Stimulated activated CD4-positive, alpha-beta T cell treated with anti-CD3 and anti-CD28 coated beads, Interleukin-1b, Interleukin-23, amount 100 ng/mL, for 24 hours (primary cell): ENCODE measurements around the gene VAV1.
"Not testable (repeated sequence)": the region's sequence is repeated elsewhere in the genome, so short reads cannot be mapped to it uniquely, and the experiment has no call there.

Experiments
- DNase-seq, 4 experiments: peaks; one replicate each; pipeline ENCODE4 v3.0.0-alpha.2; 2020; ENCODE audit warnings: low read depth in 4 of 4, low spot score in 1 of 4

The VAV1 gene

GRCh38 chr19:6817179-6817578 lies 44.7 kb downstream of the VAV1 start:
- DNase-seq, result no peak

DNA sequence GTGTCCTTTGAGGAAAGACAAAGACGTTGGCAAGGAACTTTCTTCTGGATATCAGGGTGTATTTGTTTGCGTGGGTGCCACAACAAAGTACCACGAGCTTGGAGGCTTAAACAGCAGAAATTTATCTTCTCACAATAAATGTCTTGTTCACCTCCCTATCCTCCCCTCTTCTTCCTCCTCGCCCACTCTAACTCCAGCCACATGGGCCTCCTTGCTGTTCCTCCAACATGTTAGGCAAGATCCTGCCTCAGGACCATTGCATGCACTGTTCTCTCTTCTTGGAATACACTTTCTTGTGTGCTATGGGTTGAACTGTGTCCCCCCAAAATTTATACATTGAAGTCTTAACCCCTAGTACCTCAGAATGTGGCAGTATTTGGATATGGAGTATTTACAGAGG lies 45.7 kb downstream of the VAV1 start:
- no peak for DNase-seq

DNA sequence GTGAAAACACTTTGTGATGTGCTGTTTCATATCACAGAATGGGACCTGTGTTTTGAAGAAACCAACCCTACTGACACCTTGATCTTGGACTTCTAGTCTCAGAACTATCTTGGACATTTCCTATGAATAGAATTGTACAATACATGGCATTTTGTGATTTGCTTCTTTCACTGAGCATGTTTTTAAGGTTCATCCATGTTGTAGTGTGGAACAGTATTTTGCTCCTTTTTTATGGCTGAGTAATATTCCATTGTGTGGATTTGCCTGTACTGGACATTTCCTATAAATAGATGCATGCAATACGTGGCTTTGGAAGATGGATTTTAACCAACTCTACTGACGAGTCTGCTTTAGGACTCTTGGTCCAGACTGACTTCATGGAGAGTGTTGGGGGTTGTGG lies 46.8 kb downstream of the VAV1 start:
- no peak for DNase-seq

DNA sequence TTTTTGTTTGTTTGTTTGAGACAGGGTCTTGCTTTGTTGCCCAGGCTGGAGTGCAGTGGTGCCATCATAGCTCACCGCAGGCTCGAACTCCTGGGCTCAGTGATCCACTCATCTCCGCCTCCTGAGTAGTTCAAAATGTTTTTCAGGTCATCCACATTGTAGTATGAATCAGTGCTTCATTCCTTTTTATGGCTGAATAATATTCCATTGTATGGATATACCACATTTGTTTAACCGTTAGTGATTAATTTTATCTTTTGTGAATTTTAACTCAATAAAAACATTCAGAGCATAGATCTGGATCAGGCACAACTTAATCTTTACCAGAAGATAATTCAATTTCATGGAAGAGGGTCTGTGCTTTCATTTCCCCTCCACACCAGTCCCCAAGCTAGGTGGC lies 47.7 kb downstream of the VAV1 start:
- no peak for DNase-seq

DNA sequence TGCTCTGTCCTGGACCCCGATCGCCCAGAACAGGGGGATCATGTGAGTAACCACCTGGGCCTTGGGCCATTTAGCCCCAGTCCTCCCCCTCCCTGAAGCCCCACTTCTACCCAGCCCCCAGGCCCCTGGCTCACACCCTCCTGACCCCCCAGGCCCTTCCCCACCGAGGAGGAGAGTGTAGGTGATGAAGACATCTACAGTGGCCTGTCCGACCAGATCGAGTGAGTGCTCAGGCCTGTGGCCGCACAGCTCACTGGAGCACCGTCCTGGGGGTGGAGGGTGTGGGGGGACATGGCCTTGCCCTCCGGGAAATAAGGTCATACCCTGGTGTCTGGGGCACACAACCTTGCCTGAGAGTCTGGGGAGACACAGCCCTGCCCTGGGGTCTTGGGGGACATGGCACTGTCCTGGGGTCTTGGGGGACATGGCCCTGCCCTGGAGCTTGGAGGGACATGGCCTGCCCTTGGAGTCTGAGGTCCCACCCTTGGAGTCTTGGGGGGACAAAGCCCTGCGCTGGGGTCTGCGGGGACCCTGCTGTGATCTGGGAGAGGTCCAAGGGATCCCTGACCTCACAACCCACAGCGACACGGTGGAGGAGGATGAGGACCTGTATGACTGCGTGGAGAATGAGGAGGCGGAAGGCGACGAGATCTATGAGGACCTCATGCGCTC lies 49.3 kb downstream of the VAV1 start:
- DNase-seq, result no peak

GRCh38 chr19:6822311-6822670 lies 49.8 kb downstream of the VAV1 start:
- no peak for DNase-seq

DNA sequence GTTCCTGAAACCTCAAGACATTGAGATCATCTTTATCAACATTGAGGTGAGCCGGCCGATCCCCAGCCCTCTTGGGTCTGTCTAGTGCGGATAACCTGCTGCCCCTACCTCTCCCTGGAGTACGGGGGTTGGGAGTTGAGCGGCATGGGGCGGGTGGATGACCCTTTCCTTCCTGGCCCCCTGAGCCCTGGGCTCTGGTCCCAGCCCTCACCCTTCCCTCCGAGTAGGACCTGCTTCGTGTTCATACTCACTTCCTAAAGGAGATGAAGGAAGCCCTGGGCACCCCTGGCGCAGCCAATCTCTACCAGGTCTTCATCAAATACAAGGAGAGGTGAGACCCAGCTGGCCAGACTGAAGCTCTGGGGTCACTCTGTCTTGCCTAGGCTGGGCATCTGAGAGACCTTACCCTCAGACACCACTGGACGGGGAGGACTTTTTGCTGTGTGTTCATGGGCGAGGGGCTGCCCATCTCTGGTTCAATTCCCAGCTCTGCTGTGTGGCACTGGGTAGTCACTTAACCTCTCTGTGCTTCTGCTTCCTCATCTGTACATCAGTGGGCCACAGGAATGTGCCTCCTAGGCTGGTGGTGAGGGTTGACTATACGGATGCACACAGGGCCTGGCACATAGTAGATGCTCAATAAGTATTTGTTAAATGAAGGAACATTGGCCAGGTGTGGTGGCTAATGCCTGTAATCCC lies 52.7 kb downstream of the VAV1 start:
- DNase-seq, result no peak

GRCh38 chr19:6826281-6826920 lies 53.9 kb downstream of the VAV1 start:
- no peak for DNase-seq

- DNase-seq, result no peak
These were observed 55.8 kb downstream of the VAV1 start for GRCh38 chr19:6828306-6828697.

GRCh38 chr19:6828698-6829633 lies 56.5 kb downstream of the VAV1 start:
- peak in 3 of 4 experiments; percentile 12 to 30 (median 16) for DNase-seq

GRCh38 chr19:6829829-6830228 lies 57.3 kb downstream of the VAV1 start:
- not testable (repeated sequence) for DNase-seq

- DNase-seq, result not testable (repeated sequence)
These were observed 58.6 kb downstream of the VAV1 start for GRCh38 chr19:6831084-6831483.

DNA sequence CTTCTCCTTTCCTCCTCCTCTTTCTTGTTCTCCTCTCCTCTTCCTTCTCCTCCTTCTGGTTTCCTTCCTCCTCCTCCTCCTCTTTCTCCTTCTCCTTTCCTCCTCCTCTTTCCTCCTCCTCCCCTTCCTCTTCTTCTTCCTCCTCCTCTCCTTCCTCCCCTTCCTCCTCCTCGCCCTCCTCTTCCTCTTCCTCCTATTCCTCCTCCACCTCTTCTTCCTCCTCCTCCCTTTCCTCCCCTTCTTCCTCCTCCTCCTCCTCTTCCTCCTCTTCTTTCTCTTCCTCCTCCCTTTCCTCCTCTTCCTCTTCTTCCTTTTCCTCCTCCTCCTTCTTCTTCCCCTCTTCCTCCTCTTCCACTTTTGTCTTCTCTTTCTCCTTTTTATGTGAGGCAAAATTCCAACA lies 59.9 kb downstream of the VAV1 start:
- no peak for DNase-seq

DNA sequence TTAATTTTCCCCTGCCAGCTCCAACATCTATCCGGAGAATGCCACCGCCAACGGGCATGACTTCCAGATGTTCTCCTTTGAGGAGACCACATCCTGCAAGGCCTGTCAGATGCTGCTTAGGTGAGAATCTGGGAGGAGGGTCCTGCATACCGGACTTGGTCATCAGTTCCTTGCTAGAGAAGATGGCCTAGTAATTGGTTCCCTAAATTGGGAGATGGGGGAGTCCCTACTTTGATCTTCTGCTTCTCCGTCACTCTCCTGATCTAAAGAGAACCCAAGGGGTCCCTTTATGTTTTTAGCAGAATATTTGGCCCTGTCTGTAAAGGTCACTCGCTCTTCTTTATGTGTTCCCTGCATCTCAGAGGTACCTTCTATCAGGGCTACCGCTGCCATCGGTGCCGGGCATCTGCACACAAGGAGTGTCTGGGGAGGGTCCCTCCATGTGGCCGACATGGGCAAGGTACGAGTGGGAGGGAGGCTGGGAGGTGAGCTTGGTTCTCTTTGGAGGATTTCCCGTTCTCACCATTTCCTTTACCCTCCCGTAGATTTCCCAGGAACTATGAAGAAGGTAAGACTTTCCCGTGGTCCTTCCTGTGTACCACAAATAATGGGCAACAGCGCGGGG lies 60.8 kb downstream of the VAV1 start:
- no peak for DNase-seq

- no peak for DNase-seq
These were observed 61.9 kb downstream of the VAV1 start for GRCh38 chr19:6834433-6834832.

DNA sequence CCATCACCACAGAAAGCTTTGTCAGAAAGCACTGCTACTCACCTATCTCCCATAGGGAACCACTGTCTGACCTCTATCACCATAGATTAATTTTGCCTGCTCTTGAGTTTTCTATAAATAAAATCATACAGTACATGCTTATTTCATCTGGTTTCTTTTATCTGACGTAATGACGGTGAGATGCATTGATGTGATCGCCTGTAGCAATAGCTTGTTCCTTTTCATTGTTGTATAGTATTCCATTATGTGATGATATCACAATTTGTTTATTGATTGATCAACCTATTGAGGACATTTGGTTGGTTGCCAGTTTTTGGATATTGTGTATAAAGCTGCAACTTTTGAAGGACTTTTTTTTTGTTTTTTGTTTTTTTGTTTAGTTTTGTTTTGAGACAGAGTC lies 63.0 kb downstream of the VAV1 start:
- DNase-seq, result no peak

DNA sequence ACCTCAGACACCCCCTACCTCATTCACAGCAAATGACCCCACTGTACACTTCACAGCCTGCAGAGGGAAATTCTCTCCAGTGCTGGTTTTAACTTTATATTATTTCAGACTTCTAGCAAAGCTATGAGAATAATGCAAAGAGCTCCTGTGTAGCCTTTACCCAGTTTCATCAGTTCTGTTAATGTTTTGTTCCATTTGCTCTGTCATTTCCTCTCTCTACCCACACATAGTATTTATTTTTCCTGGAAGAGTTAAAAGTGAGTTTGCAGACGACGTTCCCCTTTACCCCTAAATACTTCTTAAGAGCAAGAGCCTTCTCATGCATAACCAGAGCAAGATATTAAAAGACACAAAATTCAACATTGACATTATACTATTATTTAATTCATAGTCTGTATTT lies 65.0 kb downstream of the VAV1 start:
- DNase-seq, result no peak

GRCh38 chr19:6838062-6838655 lies 65.7 kb downstream of the VAV1 start:
- no peak for DNase-seq

- no peak for DNase-seq
These were observed 70.5 kb downstream of the VAV1 start for GRCh38 chr19:6842871-6843607.

- DNase-seq, result no peak
These were observed 75.3 kb downstream of the VAV1 start for GRCh38 chr19:6847828-6848200.
